Stimulated activated CD4-positive, alpha-beta T cell treated with anti-CD3 and anti-CD28 coated beads, TNF-alpha, amount 100 ng/mL, for 1 hour (primary cell): ENCODE measurements around the gene RGS17.
"Not testable (repeated sequence)": the region's sequence is repeated elsewhere in the genome, so short reads cannot be mapped to it uniquely, and the experiment has no call there.

ENCODE experiments used
- DNase-seq, 3 donors: peaks; one replicate each; pipeline ENCODE4 v3.0.0-alpha.2; 2020; ENCODE audit warnings: low read depth in 3 of 3, low spot score in 1 of 3

RGS17 gene

GRCh38 chr6:153131037-153131981 is at the start of gene RGS17:
Gene RGS17 (minus strand): TSS chr6:153131282. CDS start chr6:153044018, 87,264 bp downstream.
- DNase-seq: no peak

- DNase-seq: no peak
Measured at GRCh38 chr6:153172815-153173214, 41.7 kb upstream of the RGS17 start.

GRCh38 chr6:153170511-153170910 is 39.4 kb upstream of the RGS17 start:
- DNase-seq: no peak

- no peak for DNase-seq
Measured at GRCh38 chr6:153167907-153168306, 36.8 kb upstream of the RGS17 start.

- no peak for DNase-seq
Measured at GRCh38 chr6:153167061-153167891, 36.2 kb upstream of the RGS17 start.

GRCh38 chr6:153162646-153163045 is 31.6 kb upstream of the RGS17 start:
- no peak for DNase-seq

GRCh38 chr6:153162172-153162571 is 31.1 kb upstream of the RGS17 start:
- DNase-seq: no peak

- no peak for DNase-seq
Measured at GRCh38 chr6:153160221-153160620, 29.1 kb upstream of the RGS17 start.

- no peak for DNase-seq
Measured at GRCh38 chr6:153150752-153151440, 19.8 kb upstream of the RGS17 start.

- DNase-seq: no peak
Measured at GRCh38 chr6:153150371-153150751, 19.3 kb upstream of the RGS17 start.

GRCh38 chr6:153149891-153150290 is 18.8 kb upstream of the RGS17 start:
- DNase-seq: no peak

GRCh38 chr6:153146413-153146812 is 15.3 kb upstream of the RGS17 start:
- DNase-seq: no peak

- DNase-seq: no peak
Measured at GRCh38 chr6:153145591-153145990, 14.5 kb upstream of the RGS17 start.

GRCh38 chr6:153143200-153143599 is 12.1 kb upstream of the RGS17 start:
- DNase-seq: no peak

- no peak for DNase-seq
Measured at GRCh38 chr6:153140299-153140698, 9.2 kb upstream of the RGS17 start.

- DNase-seq: no peak
Measured at GRCh38 chr6:153138930-153139329, 7.8 kb upstream of the RGS17 start.

GRCh38 chr6:153135681-153136080 is 4.6 kb upstream of the RGS17 start:
- DNase-seq: no peak

GRCh38 chr6:153133667-153134066 is 2.6 kb upstream of the RGS17 start:
- not testable (repeated sequence) for DNase-seq

GRCh38 chr6:153130515-153131036 is 506 bp downstream of the RGS17 start:
- DNase-seq: no peak

GRCh38 chr6:153129873-153130514 is 1.1 kb downstream of the RGS17 start:
- DNase-seq: no peak

- no peak for DNase-seq
Measured at GRCh38 chr6:153126218-153126617, 4.9 kb downstream of the RGS17 start.
